Mesothelial cell of epicardium (in vitro differentiated cells): ENCODE data around the gene TMUB1. TPM values are rescaled to one million over a fixed set of nuclear protein-coding genes. Genes with fewer than 3 reads are reported as not detected.

ENCODE experiments used
- DNase-seq, 2 experiments: peaks; one replicate each; pipeline ENCODE4 v3.0.0; 2021; ENCODE audit warnings: low spot score in 2 of 2; ENCODE audit not compliant: unreplicated experiment in 2 of 2
- H3K27ac Mint-ChIP-seq: 2 replicates; pipeline ENCODE4 v1.8.0; 2021; ENCODE audit warnings: mixed read lengths
- H3K27me3 Mint-ChIP-seq: 2 replicates; pipeline ENCODE4 v1.8.0; 2021; ENCODE audit warnings: low read depth, mixed read lengths
- H3K36me3 Mint-ChIP-seq: 2 replicates; pipeline ENCODE4 v1.8.0; 2021; ENCODE audit warnings: mixed read lengths
- H3K4me1 Mint-ChIP-seq: 2 replicates; pipeline ENCODE4 v1.8.0; 2021; ENCODE audit warnings: mixed read lengths
- H3K4me3 Mint-ChIP-seq: 2 replicates; pipeline ENCODE4 v1.8.0; 2021; ENCODE audit warnings: mild to moderate bottlenecking, moderate library complexity, mixed read lengths
- H3K9me3 Mint-ChIP-seq: 2 replicates; pipeline ENCODE4 v1.8.0; 2021; ENCODE audit warnings: mixed read lengths
- total RNA-seq: library from RNA; stranded (reverse); gene quantifications from 3 replicates; pipeline ENCODE4 v1.2.1, GENCODE V29; 2021
- TF ChIP-seq, protein P1 (sequence below): fragments of 200-600 bp; sonication (generic); IDR thresholded peaks from one replicate; pipeline ENCODE4 v1.5.0; 2021; ENCODE audit warnings: antibody characterized with exemption; ENCODE audit not compliant: unreplicated experiment

The TMUB1 gene
- total RNA-seq, 1 donor from 2014 or later: 34.7 TPM

GRCh38 chr7:151095828-151096475, 12.7 kb upstream of the TMUB1 start:
- Mint-ChIP-seq H3K27me3 (no peaks in the 10 kb centered on the region), H3K9me3 (no peaks in the 10 kb centered on the region), H3K4me1 (no peaks in the 10 kb centered on the region), H3K4me3 (no peak overlapping the region), H3K36me3 (peaks cover 6% of the 10 kb centered on the region), H3K27ac (no peak overlapping the region)
- DNase-seq: no peak
- TF ChIP-seq, protein P1, sequence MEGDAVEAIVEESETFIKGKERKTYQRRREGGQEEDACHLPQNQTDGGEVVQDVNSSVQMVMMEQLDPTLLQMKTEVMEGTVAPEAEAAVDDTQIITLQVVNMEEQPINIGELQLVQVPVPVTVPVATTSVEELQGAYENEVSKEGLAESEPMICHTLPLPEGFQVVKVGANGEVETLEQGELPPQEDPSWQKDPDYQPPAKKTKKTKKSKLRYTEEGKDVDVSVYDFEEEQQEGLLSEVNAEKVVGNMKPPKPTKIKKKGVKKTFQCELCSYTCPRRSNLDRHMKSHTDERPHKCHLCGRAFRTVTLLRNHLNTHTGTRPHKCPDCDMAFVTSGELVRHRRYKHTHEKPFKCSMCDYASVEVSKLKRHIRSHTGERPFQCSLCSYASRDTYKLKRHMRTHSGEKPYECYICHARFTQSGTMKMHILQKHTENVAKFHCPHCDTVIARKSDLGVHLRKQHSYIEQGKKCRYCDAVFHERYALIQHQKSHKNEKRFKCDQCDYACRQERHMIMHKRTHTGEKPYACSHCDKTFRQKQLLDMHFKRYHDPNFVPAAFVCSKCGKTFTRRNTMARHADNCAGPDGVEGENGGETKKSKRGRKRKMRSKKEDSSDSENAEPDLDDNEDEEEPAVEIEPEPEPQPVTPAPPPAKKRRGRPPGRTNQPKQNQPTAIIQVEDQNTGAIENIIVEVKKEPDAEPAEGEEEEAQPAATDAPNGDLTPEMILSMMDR: no peak

DNA sequence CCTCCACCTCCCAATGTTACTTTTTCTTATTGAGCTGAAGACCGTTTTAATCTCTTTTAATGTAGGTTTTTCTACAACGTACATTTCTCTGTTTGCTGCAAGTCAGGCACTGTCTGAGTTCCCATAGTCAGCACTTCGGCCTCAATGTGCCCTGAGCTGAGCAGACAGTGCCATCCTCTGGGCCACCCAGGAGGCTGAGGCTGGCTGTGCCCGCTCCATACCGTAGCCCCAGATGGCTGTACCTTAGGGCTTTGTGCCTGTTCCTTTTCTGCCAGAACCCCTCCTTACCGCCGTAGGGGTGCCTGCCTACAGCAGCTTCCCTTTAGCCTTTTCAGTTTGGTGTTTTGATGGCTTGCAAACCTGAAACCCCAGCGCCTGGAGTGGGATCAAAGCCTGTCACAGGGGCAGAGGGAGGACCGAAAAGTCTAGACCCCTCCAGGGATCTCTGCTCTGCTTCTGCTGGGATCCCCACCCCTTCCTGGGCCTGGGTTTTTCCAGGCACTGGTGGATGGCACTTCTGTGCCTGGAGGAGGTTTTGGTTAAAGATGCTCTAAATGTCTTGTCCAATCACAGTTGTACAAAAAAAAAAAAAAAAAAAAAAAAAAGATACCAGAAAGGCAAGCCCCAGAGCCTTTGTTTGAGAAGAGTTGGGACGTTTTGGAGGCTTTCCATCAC, 12.0 kb upstream of the TMUB1 start:
- no peak for DNase-seq
- Mint-ChIP-seq H3K4me3 (no peak overlapping the region), H3K27ac (no peak overlapping the region), H3K27me3 (no peaks in the 10 kb centered on the region), H3K4me1 (no peaks in the 10 kb centered on the region), H3K36me3 (peaks cover 6% of the 10 kb centered on the region), H3K9me3 (no peaks in the 10 kb centered on the region)
- TF ChIP-seq, protein P1: no peak

- no peak overlapping the region for H3K4me3 Mint-ChIP-seq
- DNase-seq: no peak
- no peaks in the 10 kb centered on the region for H3K27me3 Mint-ChIP-seq
- peaks cover 3% of the 10 kb centered on the region for H3K4me1 Mint-ChIP-seq
- no peak overlapping the region for H3K27ac Mint-ChIP-seq
- no peaks in the 10 kb centered on the region for H3K9me3 Mint-ChIP-seq
- TF ChIP-seq, protein P1: no peak
- H3K36me3 Mint-ChIP-seq: peaks cover 6% of the 10 kb centered on the region
Measured at GRCh38 chr7:151094675-151095074, 11.4 kb upstream of the TMUB1 start.

GRCh38 chr7:151093748-151094147, 10.5 kb upstream of the TMUB1 start:
- Mint-ChIP-seq H3K36me3 (peaks cover 6% of the 10 kb centered on the region), H3K27ac (no peak overlapping the region), H3K4me1 (peaks cover 12% of the 10 kb centered on the region), H3K4me3 (no peak overlapping the region), H3K9me3 (no peaks in the 10 kb centered on the region), H3K27me3 (no peaks in the 10 kb centered on the region)
- TF ChIP-seq, protein P1: no peak
- no peak for DNase-seq

- DNase-seq: no peak
- Mint-ChIP-seq H3K36me3 (peaks cover 3% of the 10 kb centered on the region), H3K9me3 (no peaks in the 10 kb centered on the region), H3K4me1 (peaks cover 21% of the 10 kb centered on the region), H3K4me3 (no peak overlapping the region), H3K27ac (no peak overlapping the region), H3K27me3 (no peaks in the 10 kb centered on the region)
- TF ChIP-seq, protein P1: no peak
Measured at GRCh38 chr7:151091988-151092387, 8.7 kb upstream of the TMUB1 start.
